ENCODE data around the gene OXT.
"Not testable (repeated sequence)": the region's sequence is repeated elsewhere in the genome, so short reads cannot be mapped to it uniquely, and the experiment has no call there.

Gene OXT

DNA sequence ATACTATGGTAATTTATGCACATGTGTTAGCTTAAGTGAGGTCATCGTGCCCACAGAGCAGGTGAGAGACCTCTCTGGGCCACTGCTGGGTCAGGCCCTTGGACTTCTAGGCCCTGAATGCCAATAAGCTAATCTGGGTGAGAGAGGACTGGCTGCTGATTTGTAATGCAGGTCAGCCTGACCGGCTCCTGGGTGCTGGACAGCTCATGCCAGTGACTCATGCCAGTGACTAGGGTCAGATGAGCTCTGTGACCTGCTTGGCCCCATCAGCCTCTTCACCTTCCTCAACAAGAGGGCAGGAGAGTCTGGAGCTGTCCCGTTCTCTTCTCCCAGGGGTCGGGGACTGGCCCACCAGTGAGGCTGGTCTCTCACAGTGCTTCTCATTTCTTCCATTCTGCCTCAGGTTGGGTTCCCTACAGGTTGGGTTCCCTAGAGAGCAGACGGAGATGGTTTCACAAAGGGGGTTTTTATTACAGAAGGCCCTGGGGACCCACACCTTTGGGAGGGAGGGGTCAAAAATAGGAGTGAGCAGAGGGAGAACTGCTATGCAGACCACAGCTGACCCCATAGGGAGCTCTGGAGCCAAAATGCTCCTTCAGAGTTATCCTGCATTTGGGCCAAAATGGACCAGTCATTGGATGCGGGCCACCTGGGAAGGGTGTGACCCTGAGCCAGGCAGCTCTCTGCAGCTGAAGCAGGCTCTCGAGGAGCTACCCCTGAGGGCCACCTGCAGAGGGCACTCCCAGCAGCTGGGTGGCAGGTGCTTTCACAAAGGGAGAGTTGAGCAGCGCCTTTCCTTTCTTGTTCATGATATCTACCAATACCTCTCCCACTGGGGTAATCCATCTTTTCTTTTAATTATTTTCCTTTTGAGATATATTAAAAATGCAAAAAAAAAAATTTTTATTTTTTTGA lies 2.2 kb upstream of the OXT start:
- no peaks in the 10 kb centered on the region for H3K9me3 Mint-ChIP-seq
- no peak overlapping the region for H3K27ac Mint-ChIP-seq
- no peak for DNase-seq
- no peak for ATAC-seq (replicated peaks)
- H3K27me3 Mint-ChIP-seq: peaks cover 6 to 9% of the 10 kb centered on the region in 2 donors
- no peak overlapping the region for H3K4me3 Mint-ChIP-seq
- peaks cover 8 to 11% of the 10 kb centered on the region in 2 donors for H3K4me1 Mint-ChIP-seq (ENCODE audit: low read depth in 2 of 2)
- H3K36me3 Mint-ChIP-seq (ENCODE audit: insufficient read depth): no peaks in the 10 kb centered on the region

GRCh38 chr20:3070725-3071124 lies 695 bp upstream of the OXT start:
- Mint-ChIP-seq H3K36me3 (ENCODE audit: insufficient read depth) (no peaks in the 10 kb centered on the region), H3K27me3 (peaks cover 6 to 9% of the 10 kb centered on the region in 2 donors), H3K9me3 (no peaks in the 10 kb centered on the region), H3K4me3 (peak overlapping the region; percentile 68 to 75), H3K4me1 (ENCODE audit: low read depth in 2 of 2) (peaks cover 8 to 11% of the 10 kb centered on the region in 2 donors), H3K27ac (peak overlapping the region; percentile 9 to 17)
- DNase-seq (no peak), ATAC-seq (replicated peaks) (no peak)

DNA sequence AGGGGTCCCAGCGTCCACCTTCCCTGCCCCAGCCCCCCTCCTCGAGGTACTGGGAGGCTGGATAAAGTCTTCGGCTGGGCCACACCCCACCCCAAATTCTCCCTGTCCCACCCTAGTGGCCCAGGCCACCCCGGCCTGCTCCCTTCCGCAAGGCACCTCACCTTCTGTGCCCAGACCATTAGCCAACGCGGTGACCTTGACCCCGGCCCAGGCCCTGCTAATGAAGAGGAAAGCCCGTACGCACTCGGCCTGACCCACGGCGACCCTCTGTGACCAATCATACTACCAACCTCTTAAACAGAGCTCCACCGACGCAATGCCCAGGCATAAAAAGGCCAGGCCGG lies 182 bp upstream of the OXT start:
- peaks cover 6 to 9% of the 10 kb centered on the region in 2 donors for H3K27me3 Mint-ChIP-seq

DNA sequence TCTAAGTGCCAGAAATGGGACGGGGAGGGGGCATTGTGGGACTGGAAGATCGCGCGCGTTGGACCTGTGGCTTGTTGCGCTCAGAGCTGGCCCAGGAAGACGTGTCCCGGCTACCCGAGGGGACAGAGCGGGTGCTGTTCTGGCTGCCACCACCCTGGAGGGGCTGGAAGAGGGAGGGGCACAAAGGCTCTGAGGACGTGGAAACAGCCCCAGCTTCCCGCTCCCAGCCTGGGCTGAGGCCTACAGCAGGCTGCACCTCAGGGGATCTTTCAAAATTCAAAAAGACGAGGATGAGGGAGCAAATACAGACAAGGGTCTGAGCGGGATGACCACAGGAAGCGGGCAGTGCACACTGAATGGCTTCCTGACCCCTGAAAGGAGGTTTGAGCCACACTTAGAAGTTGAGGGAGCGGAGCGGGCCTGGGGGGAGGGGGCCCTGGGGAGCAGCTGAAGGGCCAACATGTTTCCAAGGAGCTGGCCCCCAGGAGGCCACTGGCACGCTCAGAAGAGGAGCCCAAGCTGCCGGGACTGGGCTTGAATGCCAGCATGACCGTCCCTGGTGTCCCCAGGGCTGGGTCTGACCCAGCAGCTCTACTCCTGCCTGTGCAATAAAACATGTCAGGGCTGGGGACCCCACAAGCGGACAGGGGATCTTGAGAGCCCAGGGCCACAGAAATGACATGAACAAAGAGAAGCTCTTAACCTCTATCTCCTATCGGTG lies 1.3 kb downstream of the OXT start:
- Mint-ChIP-seq H3K27ac (peak overlapping the region; percentile 56 to 59), H3K27me3 (peaks cover 6 to 9% of the 10 kb centered on the region in 2 donors), H3K36me3 (ENCODE audit: insufficient read depth) (no peaks in the 10 kb centered on the region), H3K9me3 (no peaks in the 10 kb centered on the region), H3K4me1 (ENCODE audit: low read depth in 2 of 2) (peaks cover 8 to 11% of the 10 kb centered on the region in 2 donors), H3K4me3 (peak overlapping the region; percentile 68 to 75)
- no peak for DNase-seq
- ATAC-seq (replicated peaks): no peak

More for the DNA sequence above, 182 bp upstream of the OXT start:
- H3K27ac Mint-ChIP-seq: peak overlapping the region; percentile 9 to 17
- H3K9me3 Mint-ChIP-seq: no peaks in the 10 kb centered on the region
- H3K4me1 Mint-ChIP-seq (ENCODE audit: low read depth in 2 of 2): peaks cover 8 to 11% of the 10 kb centered on the region in 2 donors
- peak overlapping the region; percentile 68 to 75 for H3K4me3 Mint-ChIP-seq
- H3K36me3 Mint-ChIP-seq (ENCODE audit: insufficient read depth): no peaks in the 10 kb centered on the region
- ATAC-seq (replicated peaks) (no peak), DNase-seq (no peak)

- Mint-ChIP-seq H3K4me3 (peak overlapping the region; percentile 6 to 11), H3K4me1 (ENCODE audit: low read depth in 2 of 2) (peaks cover 8 to 11% of the 10 kb centered on the region in 2 donors)
- not testable (repeated sequence) for H3K36me3 Mint-ChIP-seq (ENCODE audit: insufficient read depth); ATAC-seq (replicated peaks); DNase-seq; H3K27me3 Mint-ChIP-seq; H3K27ac Mint-ChIP-seq; H3K9me3 Mint-ChIP-seq
Observed at GRCh38 chr20:3073251-3073643, 1.8 kb downstream of the OXT start.

- no peak overlapping the region for H3K27ac Mint-ChIP-seq
- H3K27me3 Mint-ChIP-seq: peaks cover 14 to 18% of the 10 kb centered on the region in 2 donors
- peaks cover 6 to 11% of the 10 kb centered on the region in 2 donors for H3K4me1 Mint-ChIP-seq (ENCODE audit: low read depth in 2 of 2)
- no peak for ATAC-seq (replicated peaks)
- no peaks in the 10 kb centered on the region for H3K9me3 Mint-ChIP-seq
- H3K4me3 Mint-ChIP-seq: no peak overlapping the region
- H3K36me3 Mint-ChIP-seq (ENCODE audit: insufficient read depth): no peaks in the 10 kb centered on the region
- DNase-seq: no peak
Observed at GRCh38 chr20:3074812-3075211, 3.4 kb downstream of the OXT start.

DNA sequence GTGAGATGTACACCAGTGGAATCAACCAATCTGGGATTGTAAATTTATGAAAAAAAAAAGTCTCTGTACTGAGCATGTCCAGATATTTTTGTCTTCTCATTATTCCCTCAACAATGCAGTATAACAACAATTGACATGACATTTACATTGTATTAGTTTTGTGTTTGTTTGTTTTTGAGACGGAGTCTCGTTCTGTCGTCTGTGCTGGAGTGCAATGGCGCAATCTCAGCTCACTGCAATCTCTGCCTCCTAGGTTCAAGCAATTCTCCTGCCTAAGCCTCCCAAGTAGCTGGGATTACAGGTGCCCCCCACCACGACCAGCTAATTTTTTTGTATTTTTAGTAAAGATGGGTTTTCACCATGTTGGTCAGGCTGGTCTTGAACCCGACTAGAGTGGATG lies 3.9 kb downstream of the OXT start:
- ATAC-seq (replicated peaks); H3K27ac Mint-ChIP-seq; H3K9me3 Mint-ChIP-seq; H3K4me3 Mint-ChIP-seq; H3K36me3 Mint-ChIP-seq (ENCODE audit: insufficient read depth); DNase-seq: not testable (repeated sequence)
- H3K4me1 Mint-ChIP-seq (ENCODE audit: low read depth in 2 of 2): peaks cover 6 to 11% of the 10 kb centered on the region in 2 donors
- peaks cover 19 to 23% of the 10 kb centered on the region in 2 donors for H3K27me3 Mint-ChIP-seq

DNA sequence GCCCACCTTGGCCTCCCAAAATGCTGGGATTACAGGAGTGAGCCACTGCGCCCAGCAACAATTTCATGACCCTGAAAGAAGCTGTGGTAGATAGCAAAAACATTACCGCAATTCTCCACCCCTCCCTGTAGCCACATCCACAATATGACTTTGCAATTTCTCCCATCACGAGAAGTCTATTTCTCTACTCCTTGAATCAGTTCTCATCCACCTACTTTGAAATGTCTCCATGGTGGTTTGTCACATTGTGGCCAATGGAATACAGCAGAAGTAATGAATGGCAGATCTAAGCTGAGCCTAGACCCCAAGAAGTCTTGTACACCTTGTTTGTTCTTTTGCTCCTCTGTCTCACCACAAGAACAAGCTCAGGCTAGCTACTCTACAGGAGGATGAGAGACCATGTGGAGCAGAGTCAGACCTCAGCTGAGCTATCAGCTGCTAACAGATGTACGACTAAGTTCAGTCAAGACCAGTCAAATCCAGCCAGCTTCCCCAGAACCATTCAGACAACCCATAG lies 6.3 kb downstream of the OXT start:
- ATAC-seq (replicated peaks) (peak; percentile 33), DNase-seq (no peak)
- H3K27me3 Mint-ChIP-seq: peaks cover 35 to 38% of the 10 kb centered on the region in 2 donors
- H3K9me3 Mint-ChIP-seq: no peaks in the 10 kb centered on the region
- H3K4me3 Mint-ChIP-seq: no peak overlapping the region
- peaks cover under 1 to 3% of the 10 kb centered on the region in 2 donors for H3K4me1 Mint-ChIP-seq (ENCODE audit: low read depth in 2 of 2)
- H3K27ac Mint-ChIP-seq: no peak overlapping the region
- no peaks in the 10 kb centered on the region for H3K36me3 Mint-ChIP-seq (ENCODE audit: insufficient read depth)

GRCh38 chr20:3080939-3081388 lies 9.5 kb downstream of the OXT start:
- ATAC-seq (replicated peaks) (no peak), DNase-seq (no peak)
- no peaks in the 10 kb centered on the region for H3K36me3 Mint-ChIP-seq (ENCODE audit: insufficient read depth)
- no peak overlapping the region for H3K4me3 Mint-ChIP-seq
- peaks cover 57 to 65% of the 10 kb centered on the region in 2 donors for H3K27me3 Mint-ChIP-seq
- H3K9me3 Mint-ChIP-seq: no peaks in the 10 kb centered on the region
- peaks cover 4 to 7% of the 10 kb centered on the region in 2 donors for H3K4me1 Mint-ChIP-seq (ENCODE audit: low read depth in 2 of 2)
- no peak overlapping the region for H3K27ac Mint-ChIP-seq

- DNase-seq: no peak
- Mint-ChIP-seq H3K4me1 (ENCODE audit: low read depth in 2 of 2) (peaks cover 4 to 7% of the 10 kb centered on the region in 2 donors), H3K9me3 (no peaks in the 10 kb centered on the region), H3K36me3 (ENCODE audit: insufficient read depth) (no peaks in the 10 kb centered on the region), H3K4me3 (peak overlapping the region; percentile 51 to 55), H3K27me3 (peaks cover 57 to 65% of the 10 kb centered on the region in 2 donors), H3K27ac (no peak overlapping the region)
- no peak for ATAC-seq (replicated peaks)
Observed at GRCh38 chr20:3081641-3082040, 10.2 kb downstream of the OXT start.

DNA sequence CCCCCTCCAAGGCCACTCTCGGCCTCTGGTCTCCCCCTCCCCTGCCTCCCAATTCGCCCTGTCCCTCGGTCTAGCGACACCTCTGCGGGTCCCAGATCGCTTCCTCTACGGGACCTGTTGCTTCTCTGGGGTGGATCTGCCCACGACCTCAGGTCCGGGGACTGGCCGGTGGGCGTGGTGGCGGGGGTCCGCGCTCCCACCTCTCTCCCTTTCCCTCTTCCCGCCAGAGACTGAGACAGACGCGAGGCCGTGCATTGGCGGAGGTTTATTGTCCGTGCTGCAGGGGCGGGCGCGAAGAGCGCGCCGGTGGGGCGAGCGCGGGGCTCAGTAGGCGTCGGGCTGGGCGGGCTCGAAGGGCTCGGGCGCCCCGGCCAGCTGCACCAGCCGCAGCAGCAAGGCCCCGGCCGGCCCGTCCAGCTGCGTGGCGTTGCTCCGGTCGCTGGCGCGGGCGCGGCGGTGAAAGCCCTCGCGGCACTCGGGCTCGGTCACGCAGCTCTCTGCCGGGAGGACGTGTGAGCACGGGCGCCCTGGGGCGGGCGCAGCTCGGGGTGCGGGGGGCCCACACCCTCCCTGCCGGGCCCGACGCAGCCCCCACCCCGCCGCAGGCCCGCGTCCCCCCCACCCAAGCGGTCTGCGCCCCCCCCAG lies 11.0 kb downstream of the OXT start:
- peaks cover 4 to 7% of the 10 kb centered on the region in 2 donors for H3K4me1 Mint-ChIP-seq (ENCODE audit: low read depth in 2 of 2)
- peak overlapping the region; percentile 51 to 55 for H3K4me3 Mint-ChIP-seq
- ATAC-seq (replicated peaks): peak; percentile 49
- peaks cover 57 to 65% of the 10 kb centered on the region in 2 donors for H3K27me3 Mint-ChIP-seq
- H3K27ac Mint-ChIP-seq: no peak overlapping the region
- H3K36me3 Mint-ChIP-seq (ENCODE audit: insufficient read depth): no peaks in the 10 kb centered on the region
- no peak for DNase-seq
- H3K9me3 Mint-ChIP-seq: no peaks in the 10 kb centered on the region

GRCh38 chr20:3082955-3083952 lies 11.8 kb downstream of the OXT start:
- Mint-ChIP-seq H3K27me3 (peaks cover 58 to 67% of the 10 kb centered on the region in 2 donors), H3K4me1 (ENCODE audit: low read depth in 2 of 2) (peaks cover 4 to 7% of the 10 kb centered on the region in 2 donors), H3K4me3 (peak overlapping the region; percentile 77 to 80), H3K27ac (no peak overlapping the region), H3K36me3 (ENCODE audit: insufficient read depth) (no peaks in the 10 kb centered on the region), H3K9me3 (no peaks in the 10 kb centered on the region)
- ATAC-seq (replicated peaks): peak; percentile 56
- no peak for DNase-seq
